GM23338 (cell line): ENCODE data around the gene ACAD10. TPM values are rescaled to one million over a fixed set of nuclear protein-coding genes. Genes with fewer than 3 reads are reported as not detected.
A peak's percentile ranks its signal among the peaks of the same experiment; 100 is the strongest.

Experiments
- ATAC-seq: fragments of 200-7000 bp; cut with Tn5 transposase; 3 replicates; pipeline ENCODE4 v1.9.1; 2020
- DNase-seq: peaks from one replicate; pipeline ENCODE4 v3.0.0-alpha.2; 2015; ENCODE audit warnings: low spot score
- H2AFZ ChIP-seq: fragments of 200-600 bp; sonication (generic); 2 replicates; pipeline ENCODE4 v1.8.0; 2016; ENCODE audit warnings: antibody characterized with exemption, mild to moderate bottlenecking, moderate library complexity
- H3F3A ChIP-seq: fragments of 200-600 bp; sonication (generic); replicated peaks from 2 replicates; pipeline ENCODE4 v1.8.0; 2017; ENCODE audit warnings: antibody characterized with exemption, mixed run types, low read depth
- H3K27ac ChIP-seq: fragments of 200-600 bp; sonication (generic); 2 replicates; pipeline ENCODE4 v1.6.1; 2016; ENCODE audit warnings: low read depth
- H3K27me3 ChIP-seq: fragments of 200-600 bp; sonication (generic); 2 replicates; pipeline ENCODE4 v1.8.0; 2016; ENCODE audit warnings: mild to moderate bottlenecking, mixed run types, moderate library complexity; ENCODE audit not compliant: insufficient read depth
- H3K36me3 ChIP-seq: fragments of 200-600 bp; sonication (generic); 2 replicates; pipeline ENCODE4 v1.8.0; 2016; ENCODE audit warnings: mild to moderate bottlenecking; ENCODE audit not compliant: insufficient read depth
- H3K4me1 ChIP-seq: fragments of 200-600 bp; sonication (generic); 2 replicates; pipeline ENCODE4 v1.8.0; 2016; ENCODE audit warnings: mild to moderate bottlenecking, moderate library complexity; ENCODE audit not compliant: insufficient read depth
- H3K4me2 ChIP-seq: fragments of 200-600 bp; sonication (generic); 2 replicates; pipeline ENCODE4 v1.7.1; 2017; ENCODE audit warnings: mixed run types
- H3K4me3 ChIP-seq: fragments of 200-600 bp; sonication (generic); 2 replicates; pipeline ENCODE4 v1.6.1; 2016; ENCODE audit warnings: mixed run types
- H3K79me2 ChIP-seq: fragments of 200-600 bp; sonication (generic); replicated peaks from 2 replicates; pipeline ENCODE4 v1.8.0; 2017; ENCODE audit warnings: mild to moderate bottlenecking; ENCODE audit not compliant: insufficient read depth
- H3K9me2 ChIP-seq: fragments of 200-600 bp; sonication (generic); 2 replicates; pipeline ENCODE4 v1.8.0; 2017; ENCODE audit not compliant: insufficient read depth
- H4K20me1 ChIP-seq: fragments of 200-600 bp; sonication (generic); replicated peaks from 2 replicates; pipeline ENCODE4 v1.8.0; 2017; ENCODE audit warnings: mild to moderate bottlenecking; ENCODE audit not compliant: insufficient read depth
- H3K27ac Mint-ChIP-seq: 2 replicates; pipeline ENCODE4 v1.8.0; 2020; ENCODE audit warnings: inconsistent platforms, mild to moderate bottlenecking, moderate library complexity, mixed read lengths
- H3K27me3 Mint-ChIP-seq: 3 replicates; pipeline ENCODE4 v1.8.0; 2022; ENCODE audit warnings: low read depth, mild to moderate bottlenecking, moderate library complexity, mixed read lengths, inconsistent platforms; ENCODE audit not compliant: insufficient read depth, poor library complexity
- H3K36me3 Mint-ChIP-seq: 3 replicates; pipeline ENCODE4 v1.8.0; 2021; ENCODE audit warnings: low read depth, mild to moderate bottlenecking, inconsistent platforms, moderate library complexity, mixed read lengths
- H3K4me1 Mint-ChIP-seq: 3 replicates; pipeline ENCODE4 v1.8.0; 2020; ENCODE audit warnings: mild to moderate bottlenecking, inconsistent platforms, mixed read lengths
- H3K4me3 Mint-ChIP-seq: 3 replicates; pipeline ENCODE4 v1.8.0; 2021; ENCODE audit warnings: moderate library complexity, mild to moderate bottlenecking, inconsistent platforms, mixed read lengths
- H3K9me3 Mint-ChIP-seq: 3 replicates; pipeline ENCODE4 v1.8.0; 2020; ENCODE audit warnings: moderate library complexity, mild to moderate bottlenecking, inconsistent platforms, mixed read lengths
- CREB1 ChIP-seq: fragments of 250-450 bp; sonication (Bioruptor Pico); IDR thresholded peaks from 2 replicates; pipeline ENCODE4 v1.5.0; 2020; ENCODE audit warnings: low read depth, mild to moderate bottlenecking, moderate library complexity
- CTCF ChIP-seq, 2 experiments: fragments of 200-600 bp in 1 of 2; sonication (generic) in 1 of 2; conservative IDR thresholded peaks; 2 replicates each; pipeline versions ENCODE4 v1.5.1 to v1.6.1; 2016 to 2017; ENCODE audit warnings: antibody characterized with exemption in 2 of 2, low read depth in 2 of 2, mild to moderate bottlenecking in 2 of 2, moderate library complexity in 1 of 2
- ETS1 ChIP-seq: IDR thresholded peaks from 2 replicates; pipeline ENCODE4 v1.6.1; 2016; ENCODE audit warnings: antibody characterized with exemption
- EZH2 ChIP-seq: fragments of 200-600 bp; sonication (generic); IDR thresholded peaks from one replicate; pipeline ENCODE4 v1.8.0; 2017; ENCODE audit warnings: antibody characterized with exemption, mild to moderate bottlenecking, low read depth; ENCODE audit not compliant: unreplicated experiment
- JUNB ChIP-seq: IDR thresholded peaks from one replicate; pipeline ENCODE4 v1.6.1; 2016; ENCODE audit warnings: antibody characterized with exemption; ENCODE audit not compliant: unreplicated experiment
- NANOG ChIP-seq: IDR thresholded peaks from 2 replicates; pipeline ENCODE4 v1.6.1; 2016; ENCODE audit warnings: antibody characterized with exemption, borderline replicate concordance
- POLR2AphosphoS5 ChIP-seq: IDR thresholded peaks from 2 replicates; pipeline ENCODE4 v1.6.1; 2016; ENCODE audit warnings: antibody characterized with exemption, low read depth
- REST ChIP-seq: IDR thresholded peaks from one replicate; pipeline ENCODE4 v1.6.1; 2018; ENCODE audit warnings: antibody characterized with exemption; ENCODE audit not compliant: unreplicated experiment
- STAT1 ChIP-seq: IDR thresholded peaks from one replicate; pipeline ENCODE4 v1.6.1; 2016; ENCODE audit warnings: antibody characterized with exemption; ENCODE audit not compliant: unreplicated experiment
- ZNF114 ChIP-seq: fragments of 250-450 bp; sonication (Bioruptor Pico); IDR thresholded peaks from 2 replicates; pipeline ENCODE4 v1.5.0; 2020; ENCODE audit warnings: mild to moderate bottlenecking, moderate library complexity
- ZNF331 ChIP-seq: fragments of 250-450 bp; sonication (Bioruptor Pico); IDR thresholded peaks from 2 replicates; pipeline ENCODE4 v1.5.0; 2020; ENCODE audit warnings: low read depth, mild to moderate bottlenecking, moderate library complexity
- polyA plus RNA-seq: library from polyadenylated mRNA; unstranded; fragments of >200 nt; fragmentation: Nextera tagmentation; extraction: Ambion mirVana; gene quantifications from 2 replicates; pipeline ENCODE4 v1.2.1, GENCODE V29; 2016
- total RNA-seq: library from RNA; depleted of rRNA; stranded (reverse); fragments of >200 nt; shearing (Covaris generic); gene quantifications from 2 replicates; pipeline ENCODE4 v1.2.3, GENCODE V29; 2014

Gene ACAD10
- total and polyA plus RNA-seq, 2 experiments from 2014 or later, result 16.3 to 23.1 TPM

- H3K4me1 Mint-ChIP-seq, result peaks cover 3% of the 10 kb centered on the region; the same call in 1 of the 3 replicates
- ATAC-seq (peak; percentile 84), DNase-seq (peak; percentile 71)
- Histone ChIP-seq H3K79me2 (no peaks in the 10 kb centered on the region), H3F3A (no peaks in the 10 kb centered on the region), H3K27me3 (no peaks in the 10 kb centered on the region), H3K27ac (peak overlapping the region; percentile 32; the same call in 1 of the 2 replicates), H3K36me3 (peaks cover 5% of the 10 kb centered on the region; the same call in 1 of the 2 replicates), H3K4me3 (no peak overlapping the region), H4K20me1 (no peaks in the 10 kb centered on the region), H3K4me1 (no peaks in the 10 kb centered on the region), H3K4me2 (no peak overlapping the region), H3K9me2 (no peaks in the 10 kb centered on the region), H2AFZ (no peak overlapping the region)
- H3K9me3 Mint-ChIP-seq, result no peaks in the 10 kb centered on the region
- H3K36me3 Mint-ChIP-seq, result peaks cover 26% of the 10 kb centered on the region
- TF ChIP-seq STAT1 (no peak), CTCF (conservative IDR thresholded peaks at IDR 0.05; ENCODE audit: low read depth in 2 of 2) (peak; percentile 48 to 55)
- H3K27me3 Mint-ChIP-seq, result peaks cover 2% of the 10 kb centered on the region
- H3K27ac Mint-ChIP-seq, result peak overlapping the region; percentile 81
- H3K4me3 Mint-ChIP-seq, result no peak overlapping the region
These were observed 6.8 kb downstream of the ACAD10 start for GRCh38 chr12:111692575-111693210.

- no peaks in the 10 kb centered on the region for H3K27me3 ChIP-seq
- ATAC-seq, result no peak
- H3K9me2 ChIP-seq, result no peaks in the 10 kb centered on the region
- no peak overlapping the region for H3K27ac Mint-ChIP-seq
- no peak overlapping the region for H3K4me3 Mint-ChIP-seq
- peaks cover 2% of the 10 kb centered on the region for H3K27me3 Mint-ChIP-seq
- peaks cover 31% of the 10 kb centered on the region for H3K36me3 Mint-ChIP-seq
- H3K9me3 Mint-ChIP-seq, result no peaks in the 10 kb centered on the region
- H3K79me2 ChIP-seq, result no peaks in the 10 kb centered on the region
- H3K4me2 ChIP-seq, result no peak overlapping the region
- H3K36me3 ChIP-seq, result peaks cover 5% of the 10 kb centered on the region
- H3K4me3 ChIP-seq, result no peak overlapping the region
- peak overlapping the region; percentile 32; the same call in 1 of the 2 replicates for H3K27ac ChIP-seq
- H3K4me1 Mint-ChIP-seq, result peaks cover 3% of the 10 kb centered on the region; the same call in 1 of the 3 replicates
- no peak overlapping the region for H2AFZ ChIP-seq
- DNase-seq, result no peak
- no peaks in the 10 kb centered on the region for H4K20me1 ChIP-seq
- no peaks in the 10 kb centered on the region for H3K4me1 ChIP-seq
- no peaks in the 10 kb centered on the region for H3F3A ChIP-seq
- TF ChIP-seq REST, result no peak
- TF ChIP-seq CREB1 (CRISPR knock-in tag), result no peak
- TF ChIP-seq ETS1, result no peak
- TF ChIP-seq STAT1, result no peak
- TF ChIP-seq POLR2AphosphoS5, result no peak
- no peak for TF ChIP-seq EZH2
- TF ChIP-seq JUNB, result no peak
- TF ChIP-seq ZNF114 (CRISPR knock-in tag), result no peak
- no peak for TF ChIP-seq ZNF331
- TF ChIP-seq NANOG, result no peak
- TF ChIP-seq CTCF (conservative IDR thresholded peaks at IDR 0.05; ENCODE audit: low read depth in 2 of 2), result no peak
These were observed 8.0 kb downstream of the ACAD10 start for GRCh38 chr12:111693818-111694217.
